Measurements from ENCODE around the gene PRDM1. TPM values are rescaled to one million over a fixed set of nuclear protein-coding genes. Genes with fewer than 3 reads are reported as not detected.

Gene PRDM1
- total RNA-seq, 1 donor from 2014 or later, result 2.3 TPM

DNA sequence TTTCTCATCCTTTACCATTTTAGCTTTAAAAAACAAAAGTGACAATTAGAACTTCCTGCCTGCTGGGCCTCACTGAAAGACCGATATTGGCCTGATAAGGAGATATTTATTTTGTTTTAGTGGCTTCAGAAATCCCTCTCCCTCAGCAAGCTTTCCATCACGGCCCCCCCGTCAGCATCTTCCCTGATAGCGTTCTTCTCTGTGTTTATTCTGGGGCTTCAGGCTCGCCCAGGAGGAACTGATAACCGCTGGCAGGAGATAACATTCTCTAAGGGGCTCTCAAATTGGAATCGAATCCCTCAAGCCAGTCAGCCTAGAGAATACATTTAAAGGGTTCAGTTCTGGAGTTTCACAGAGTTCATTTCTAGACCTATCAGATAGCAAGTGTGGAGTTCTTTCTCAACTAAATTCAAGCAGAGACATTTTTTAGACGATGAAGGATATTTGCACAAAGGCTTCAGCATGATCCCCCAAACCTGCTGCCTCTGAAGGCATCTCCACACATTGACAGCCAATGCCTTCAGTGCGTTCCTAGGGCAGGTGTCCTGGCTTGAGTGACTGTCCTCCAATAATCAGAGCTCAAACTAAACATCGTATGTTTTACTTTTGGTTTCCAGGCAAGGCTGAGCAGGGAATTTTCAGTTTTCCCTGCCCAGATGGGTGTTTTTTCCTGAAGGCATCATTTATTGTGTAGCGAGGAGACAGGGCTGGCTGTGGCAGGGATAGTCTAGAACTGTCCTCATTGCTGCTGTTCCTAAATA, 17.0 kb downstream of the PRDM1 start:
- TF ChIP-seq, protein P1, sequence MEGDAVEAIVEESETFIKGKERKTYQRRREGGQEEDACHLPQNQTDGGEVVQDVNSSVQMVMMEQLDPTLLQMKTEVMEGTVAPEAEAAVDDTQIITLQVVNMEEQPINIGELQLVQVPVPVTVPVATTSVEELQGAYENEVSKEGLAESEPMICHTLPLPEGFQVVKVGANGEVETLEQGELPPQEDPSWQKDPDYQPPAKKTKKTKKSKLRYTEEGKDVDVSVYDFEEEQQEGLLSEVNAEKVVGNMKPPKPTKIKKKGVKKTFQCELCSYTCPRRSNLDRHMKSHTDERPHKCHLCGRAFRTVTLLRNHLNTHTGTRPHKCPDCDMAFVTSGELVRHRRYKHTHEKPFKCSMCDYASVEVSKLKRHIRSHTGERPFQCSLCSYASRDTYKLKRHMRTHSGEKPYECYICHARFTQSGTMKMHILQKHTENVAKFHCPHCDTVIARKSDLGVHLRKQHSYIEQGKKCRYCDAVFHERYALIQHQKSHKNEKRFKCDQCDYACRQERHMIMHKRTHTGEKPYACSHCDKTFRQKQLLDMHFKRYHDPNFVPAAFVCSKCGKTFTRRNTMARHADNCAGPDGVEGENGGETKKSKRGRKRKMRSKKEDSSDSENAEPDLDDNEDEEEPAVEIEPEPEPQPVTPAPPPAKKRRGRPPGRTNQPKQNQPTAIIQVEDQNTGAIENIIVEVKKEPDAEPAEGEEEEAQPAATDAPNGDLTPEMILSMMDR (IDR thresholded peaks at IDR 0.05; ENCODE audit: unreplicated experiment), result no peak
- peaks cover 49% of the 10 kb centered on the region for H3K27me3 Mint-ChIP-seq (ENCODE audit: low read depth)
- H3K4me3 Mint-ChIP-seq, result no peak overlapping the region
- no peak for DNase-seq (ENCODE audit: low spot score in 2 of 2, unreplicated experiment in 2 of 2)
- no peak overlapping the region for H3K27ac Mint-ChIP-seq
- peaks cover 3% of the 10 kb centered on the region for H3K36me3 Mint-ChIP-seq
- H3K9me3 Mint-ChIP-seq, result no peaks in the 10 kb centered on the region
- peaks cover 21% of the 10 kb centered on the region for H3K4me1 Mint-ChIP-seq

DNA sequence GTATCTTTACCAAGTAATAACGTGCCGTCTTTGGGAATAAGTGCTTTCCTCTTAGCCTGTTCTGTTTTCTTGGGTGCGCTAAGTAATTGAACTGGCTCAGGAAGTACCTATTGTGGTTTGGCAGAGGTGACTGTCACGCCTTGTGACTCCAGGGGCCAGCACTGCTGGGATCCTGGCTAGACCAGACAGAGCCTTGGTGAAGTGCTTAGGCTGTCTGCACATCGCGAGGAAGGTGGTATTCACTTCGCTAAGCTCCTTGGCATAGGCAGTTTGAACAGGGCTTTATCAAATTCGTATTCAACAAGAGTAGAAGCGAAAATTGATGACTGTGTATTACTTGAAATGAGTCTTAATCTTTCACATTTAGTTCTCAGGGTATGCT, 17.6 kb downstream of the PRDM1 start:
- Mint-ChIP-seq H3K27ac (no peak overlapping the region), H3K27me3 (ENCODE audit: low read depth) (peaks cover 45% of the 10 kb centered on the region), H3K4me1 (peaks cover 15% of the 10 kb centered on the region), H3K9me3 (no peaks in the 10 kb centered on the region), H3K36me3 (peaks cover 3% of the 10 kb centered on the region), H3K4me3 (no peak overlapping the region)
- TF ChIP-seq, protein P1 (IDR thresholded peaks at IDR 0.05; ENCODE audit: unreplicated experiment), result no peak
- DNase-seq (ENCODE audit: low spot score in 2 of 2, unreplicated experiment in 2 of 2), result no peak

DNA sequence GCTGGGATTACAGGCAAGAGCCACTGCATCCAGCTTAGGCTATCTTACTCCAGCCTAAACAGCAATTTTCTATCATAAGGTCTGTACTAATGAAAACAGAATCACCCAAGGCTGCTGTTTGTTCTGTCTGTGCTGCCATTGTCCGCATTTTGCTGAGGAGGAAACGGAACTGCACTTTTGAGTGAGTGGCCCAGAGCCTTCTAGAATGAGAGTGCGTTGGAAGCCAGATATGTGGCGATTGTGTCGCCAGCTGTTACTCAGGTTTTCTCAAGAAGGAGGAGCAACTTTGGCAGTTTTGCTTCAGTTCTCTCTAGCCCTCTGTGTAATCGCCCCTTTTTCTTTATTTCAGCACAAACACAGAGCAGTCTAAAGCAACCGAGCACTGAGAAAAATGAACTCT, 18.3 kb downstream of the PRDM1 start:
- Mint-ChIP-seq H3K9me3 (no peaks in the 10 kb centered on the region), H3K4me3 (no peak overlapping the region)

DNA sequence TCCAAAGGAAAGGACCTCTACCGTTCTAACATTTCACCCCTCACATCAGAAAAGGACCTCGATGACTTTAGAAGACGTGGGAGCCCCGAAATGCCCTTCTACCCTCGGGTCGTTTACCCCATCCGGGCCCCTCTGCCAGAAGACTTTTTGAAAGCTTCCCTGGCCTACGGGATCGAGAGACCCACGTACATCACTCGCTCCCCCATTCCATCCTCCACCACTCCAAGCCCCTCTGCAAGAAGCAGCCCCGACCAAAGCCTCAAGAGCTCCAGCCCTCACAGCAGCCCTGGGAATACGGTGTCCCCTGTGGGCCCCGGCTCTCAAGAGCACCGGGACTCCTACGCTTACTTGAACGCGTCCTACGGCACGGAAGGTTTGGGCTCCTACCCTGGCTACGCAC, 18.8 kb downstream of the PRDM1 start:
- DNase-seq (ENCODE audit: low spot score in 2 of 2, unreplicated experiment in 2 of 2), result no peak
- peaks cover 3% of the 10 kb centered on the region for H3K36me3 Mint-ChIP-seq

More for the DNA sequence above, 18.3 kb downstream of the PRDM1 start:
- TF ChIP-seq, protein P1 (IDR thresholded peaks at IDR 0.05; ENCODE audit: unreplicated experiment), result no peak
- Mint-ChIP-seq H3K27ac (no peak overlapping the region), H3K4me1 (peaks cover 7% of the 10 kb centered on the region), H3K36me3 (peaks cover 3% of the 10 kb centered on the region), H3K27me3 (ENCODE audit: low read depth) (peaks cover 37% of the 10 kb centered on the region)
- DNase-seq (ENCODE audit: low spot score in 2 of 2, unreplicated experiment in 2 of 2), result no peak

DNA sequence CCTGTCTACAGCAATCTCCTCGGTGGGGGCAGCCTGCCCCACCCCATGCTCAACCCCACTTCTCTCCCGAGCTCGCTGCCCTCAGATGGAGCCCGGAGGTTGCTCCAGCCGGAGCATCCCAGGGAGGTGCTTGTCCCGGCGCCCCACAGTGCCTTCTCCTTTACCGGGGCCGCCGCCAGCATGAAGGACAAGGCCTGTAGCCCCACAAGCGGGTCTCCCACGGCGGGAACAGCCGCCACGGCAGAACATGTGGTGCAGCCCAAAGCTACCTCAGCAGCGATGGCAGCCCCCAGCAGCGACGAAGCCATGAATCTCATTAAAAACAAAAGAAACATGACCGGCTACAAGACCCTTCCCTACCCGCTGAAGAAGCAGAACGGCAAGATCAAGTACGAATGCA, 19.4 kb downstream of the PRDM1 start:
- peaks cover 12% of the 10 kb centered on the region for H3K4me1 Mint-ChIP-seq
- no peak for DNase-seq (ENCODE audit: low spot score in 2 of 2, unreplicated experiment in 2 of 2)
- H3K27me3 Mint-ChIP-seq (ENCODE audit: low read depth), result peaks cover 28% of the 10 kb centered on the region
- peaks cover 3% of the 10 kb centered on the region for H3K36me3 Mint-ChIP-seq
- no peaks in the 10 kb centered on the region for H3K9me3 Mint-ChIP-seq
- TF ChIP-seq, protein P1 (IDR thresholded peaks at IDR 0.05; ENCODE audit: unreplicated experiment), result no peak
- H3K4me3 Mint-ChIP-seq, result no peak overlapping the region
- H3K27ac Mint-ChIP-seq, result no peak overlapping the region

More for the DNA sequence above, 18.8 kb downstream of the PRDM1 start:
- TF ChIP-seq, protein P1 (IDR thresholded peaks at IDR 0.05; ENCODE audit: unreplicated experiment), result no peak
- Mint-ChIP-seq H3K27ac (no peak overlapping the region), H3K4me1 (peaks cover 9% of the 10 kb centered on the region), H3K9me3 (no peaks in the 10 kb centered on the region), H3K4me3 (no peak overlapping the region), H3K27me3 (ENCODE audit: low read depth) (peaks cover 34% of the 10 kb centered on the region)

Data from mesothelial cell of epicardium (in vitro differentiated cells).